Endothelial cell of umbilical vein (primary cell): ENCODE results near the gene POMC. TPM values are rescaled to one million over a fixed set of nuclear protein-coding genes. Genes with fewer than 3 reads are reported as not detected.

Experiments used
- BruUV-seq: library from RNA; stranded (reverse); fragments of 400-500 nt; replicated peaks from 2 replicates; lab custom pipeline; 2021; lab: Mats Ljungman, UMichigan
- CTCF ChIA-PET: fragments of 300-600, 350-600 bp; sonication (Branson Sonifier 250); formaldehyde crosslinking; loops from one replicate; lab custom pipeline; 2021; ENCODE audit warnings: antibody characterized with exemption, inconsistent platforms; lab: Charles Lee
- POLR2A ChIA-PET: fragments of 300-600, 350-600 bp; sonication (Branson Sonifier 250); formaldehyde crosslinking; loops from one replicate; lab custom pipeline; 2021; ENCODE audit warnings: antibody characterized with exemption, inconsistent platforms; lab: Charles Lee
- DNase-seq: peaks from one replicate; pipeline ENCODE4 v3.0.0-alpha.2; 2011; ENCODE audit warnings: low read depth, low spot score
- FAIRE-seq: peaks from 2 replicates; lab custom pipeline; 2011; peaks lifted over from hg19 to GRCh38; lab: Jason Lieb, UNC
- H2AFZ ChIP-seq: 2 replicates; pipeline ENCODE4 v1.6.0; 2012; ENCODE audit warnings: low read depth, low read length, control low read depth, inconsistent platforms
- H3K27ac ChIP-seq: 2 replicates; pipeline ENCODE4 v1.5.1; 2011; ENCODE audit warnings: low read depth, mild to moderate bottlenecking, control low read depth, low read length, moderate library complexity; ENCODE audit not compliant: insufficient read depth
- H3K27me3 ChIP-seq, 2 experiments: 2 replicates each; pipeline versions ENCODE4 v1.6.0 to v1.6.1; 2011; ENCODE audit warnings: low read length in 2 of 2, mixed read lengths in 1 of 2; ENCODE audit not compliant: control insufficient read depth in 2 of 2, insufficient read depth in 2 of 2
- H3K36me3 ChIP-seq, 2 experiments: 2 replicates in 1 of 2; 3 replicates in 1 of 2; pipeline ENCODE4 v1.5.1; 2011; ENCODE audit warnings: low read length in 2 of 2, mild to moderate bottlenecking in 1 of 2, moderate library complexity in 1 of 2; ENCODE audit not compliant: control insufficient read depth in 2 of 2, insufficient read depth in 2 of 2; ENCODE audit errors: extremely low read depth in 1 of 2
- H3K4me1 ChIP-seq: 3 replicates; pipeline ENCODE4 v1.5.1; 2011; ENCODE audit warnings: mild to moderate bottlenecking, low read length; ENCODE audit not compliant: control insufficient read depth, insufficient read depth; ENCODE audit errors: extremely low read depth
- H3K4me2 ChIP-seq: 2 replicates; pipeline ENCODE4 v1.6.1; 2011; ENCODE audit warnings: low read length, control low read depth, mixed read lengths; ENCODE audit not compliant: insufficient read depth
- H3K4me3 ChIP-seq, 3 experiments: fragments of 200-600 bp in 1 of 3; sonication (generic), shearing (Covaris generic) in 1 of 3; replicated peaks in 1 of 3; 2 replicates each; pipeline ENCODE4 v1.5.1; 2011 to 2016; ENCODE audit warnings: control low read depth in 3 of 3, low read length in 3 of 3, mild to moderate bottlenecking in 2 of 3, inconsistent platforms in 1 of 3, low read depth in 1 of 3, moderate library complexity in 1 of 3; ENCODE audit not compliant: insufficient read depth in 1 of 3
- H3K79me2 ChIP-seq: 2 replicates; pipeline ENCODE4 v1.6.0; 2012; ENCODE audit warnings: low read length, inconsistent platforms; ENCODE audit not compliant: control insufficient read depth, insufficient read depth
- H3K9ac ChIP-seq: replicated peaks from 2 replicates; pipeline ENCODE3; 2011; ENCODE audit warnings: low read length, control low read depth; ENCODE audit not compliant: insufficient read depth; ENCODE audit errors: extremely low read depth
- H3K9me1 ChIP-seq: replicated peaks from 3 replicates; pipeline ENCODE4 v1.6.0; 2011; ENCODE audit warnings: mild to moderate bottlenecking, low read length; ENCODE audit not compliant: control insufficient read depth, insufficient read depth; ENCODE audit errors: extremely low read depth
- H3K9me3 ChIP-seq: replicated peaks from 2 replicates; pipeline ENCODE4 v1.5.1; 2012; ENCODE audit warnings: low read length, inconsistent platforms; ENCODE audit not compliant: control insufficient read depth, insufficient read depth
- H4K20me1 ChIP-seq: replicated peaks from 2 replicates; pipeline ENCODE3; 2011; ENCODE audit warnings: mild to moderate bottlenecking, low read length; ENCODE audit not compliant: control insufficient read depth, insufficient read depth; ENCODE audit errors: extremely low read depth
- EZH2 ChIP-seq: IDR thresholded peaks from 2 replicates; pipeline ENCODE4 v1.6.1; 2012; ENCODE audit warnings: borderline replicate concordance, low read depth, mild to moderate bottlenecking, moderate library complexity, low read length, inconsistent platforms; ENCODE audit not compliant: severe bottlenecking
- FOS ChIP-seq: IDR thresholded peaks from 2 replicates; pipeline ENCODE4 v1.6.1; 2011; ENCODE audit warnings: mild to moderate bottlenecking, low read length, moderate library complexity, borderline replicate concordance; ENCODE audit not compliant: insufficient read depth
- GATA2 ChIP-seq: IDR thresholded peaks from 2 replicates; pipeline ENCODE4 v1.7.0; 2011; ENCODE audit warnings: low read depth, mild to moderate bottlenecking, moderate library complexity, mixed read lengths, low read length; ENCODE audit not compliant: insufficient read length, insufficient read depth
- JUN ChIP-seq: IDR thresholded peaks from 2 replicates; pipeline ENCODE4 v1.6.1; 2011; ENCODE audit warnings: borderline replicate concordance, low read depth; ENCODE audit not compliant: insufficient read length, insufficient read depth
- MYC ChIP-seq: IDR thresholded peaks from one replicate; pipeline ENCODE4 v1.6.1; 2011; ENCODE audit warnings: mild to moderate bottlenecking, low read depth, low read length
- POLR2A ChIP-seq: IDR thresholded peaks from 2 replicates; pipeline ENCODE4 v1.6.1; 2012; ENCODE audit warnings: low read depth, mild to moderate bottlenecking, control low read depth, low read length
- POLR2AphosphoS5 ChIP-seq: IDR thresholded peaks from 2 replicates; pipeline ENCODE4 v1.6.1; 2012; ENCODE audit warnings: low read depth, mild to moderate bottlenecking, control low read depth, low read length, moderate library complexity; ENCODE audit not compliant: insufficient read depth
- dilution Hi-C: fragments of 300-500 bp; cut with MboI; formaldehyde crosslinking; loops from one replicate; pipeline ENCODE4 v1.15.0; 2019; ENCODE audit warnings: low sequenced_read_pairs; ENCODE audit not compliant: extremely low pct_ligation_motif_present
- intact Hi-C: fragments of 100-400 bp; cut with micrococcal nuclease; formaldehyde crosslinking; loops from one replicate; pipeline ENCODE4 v1.10.0; 2022
- polyA plus RNA-seq, 4 experiments: library from polyadenylated mRNA; depleted of rRNA in 3 of 4; stranded (reverse) in 3 of 4; unstranded in 1 of 4; fragments of >200 nt; gene quantifications; 2 replicates each; pipeline versions ENCODE4 v1.2.1 to v1.2.3, GENCODE V29; 2011 to 2012; ENCODE audit warnings: missing spikeins in 1 of 4
- total RNA-seq: library from RNA; stranded (reverse); gene quantifications from 2 replicates; pipeline ENCODE4 v1.2.3, GENCODE V29; 2021
- TF ChIP-seq, protein P1 (sequence below): IDR thresholded peaks from 2 replicates; pipeline ENCODE4 v1.6.1; 2011; ENCODE audit not compliant: insufficient read depth, insufficient read length
- TF ChIP-seq, protein P2 (sequence below), 2 donors: IDR thresholded peaks; 1 replicate in 1 of 2; 2 replicates in 1 of 2; pipeline ENCODE4 v1.5.1; 2011; ENCODE audit warnings: low read length in 2 of 2, mild to moderate bottlenecking in 2 of 2, moderate library complexity in 2 of 2, control low read depth in 1 of 2, inconsistent platforms in 1 of 2, low read depth in 1 of 2; ENCODE audit not compliant: insufficient read depth in 1 of 2; ENCODE audit errors: extremely low read depth in 1 of 2

Gene POMC
- total and polyA plus RNA-seq, 2 donors (not counting 3 experiments of a cell fraction or from before 2014, with no cell fraction given) = 2.4 to 2.7 TPM

DNA sequence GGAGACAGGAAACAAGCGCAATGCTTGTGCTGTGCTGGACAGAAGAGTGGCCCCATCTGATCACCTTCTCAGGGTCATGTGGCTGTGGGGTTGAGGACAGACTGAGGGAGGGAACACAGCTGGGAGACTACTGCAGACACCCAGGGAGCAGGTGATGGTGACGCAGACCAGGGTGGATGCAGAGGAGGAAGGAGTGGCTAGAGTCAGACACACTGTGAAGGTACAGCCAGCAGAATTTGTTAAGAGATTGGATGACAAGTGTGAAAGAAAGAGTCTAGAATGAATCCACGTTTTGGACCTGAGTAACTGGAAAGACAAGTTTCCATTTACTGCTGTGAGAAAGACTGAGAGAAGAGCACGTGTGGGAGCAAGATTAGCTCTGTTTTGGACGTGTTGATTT is 15.9 kb upstream of the POMC start:
- ChIA-PET POLR2A (no interaction called here), CTCF (interaction anchor here (0.6 to 1.1 kb wide), 2 partner anchors 12 to 18 kb away, joined by 3 to 6 read pairs; no protein-coding TSS in a partner anchor)
- intact Hi-C loops (no loop called here), dilution Hi-C loops (no loop called here)
- peaks cover 3 to 4% of the 10 kb centered on the region in 2 experiments for H3K27me3 ChIP-seq
- H3K27ac ChIP-seq = no peak overlapping the region
- no peak overlapping the region for H3K9ac ChIP-seq
- no peaks in the 10 kb centered on the region for H4K20me1 ChIP-seq
- no peaks in the 10 kb centered on the region for H3K9me3 ChIP-seq
- no peaks in the 10 kb centered on the region for H3K9me1 ChIP-seq
- BruUV-seq = no TSS peak
- no peak overlapping the region for H3K4me2 ChIP-seq
- FAIRE-seq (no peak), DNase-seq (no peak)
- H2AFZ ChIP-seq = no peak overlapping the region
- no peaks in the 10 kb centered on the region for H3K79me2 ChIP-seq
- TF ChIP-seq FOS (no peak), JUN (no peak), MYC (no peak)
- TF ChIP-seq, protein P1, sequence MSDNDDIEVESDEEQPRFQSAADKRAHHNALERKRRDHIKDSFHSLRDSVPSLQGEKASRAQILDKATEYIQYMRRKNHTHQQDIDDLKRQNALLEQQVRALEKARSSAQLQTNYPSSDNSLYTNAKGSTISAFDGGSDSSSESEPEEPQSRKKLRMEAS = no peak
- no peaks in the 10 kb centered on the region for H3K4me1 ChIP-seq
- H3K36me3 ChIP-seq = no peaks in the 10 kb centered on the region
- no peak overlapping the region for H3K4me3 ChIP-seq

DNA sequence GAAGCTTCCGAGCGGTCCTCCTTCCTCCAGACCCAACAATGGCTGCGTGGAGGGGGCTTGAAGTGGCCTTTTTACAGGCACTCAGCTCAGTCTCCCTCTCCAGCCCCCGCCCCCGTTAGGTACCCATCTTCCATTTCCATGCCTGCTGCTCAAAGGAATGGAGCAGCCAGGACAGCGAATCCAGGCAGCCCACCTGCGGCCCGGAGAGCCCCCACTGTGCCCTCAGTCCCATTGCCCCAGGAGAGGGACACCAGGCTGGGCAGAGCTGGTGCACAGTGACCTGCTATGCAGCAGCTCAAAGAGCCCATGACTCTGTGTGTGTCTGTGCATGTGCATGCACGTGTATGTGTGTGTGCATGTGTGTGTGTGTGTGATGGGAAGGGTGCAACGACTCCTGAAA is 10.6 kb upstream of the POMC start:
- Histone ChIP-seq H4K20me1 (no peaks in the 10 kb centered on the region), H3K9ac (no peak overlapping the region), H3K36me3 (no peaks in the 10 kb centered on the region), H3K27me3 (peaks cover 2 to 14% of the 10 kb centered on the region in 2 experiments), H2AFZ (no peak overlapping the region), H3K4me1 (no peaks in the 10 kb centered on the region), H3K9me1 (no peaks in the 10 kb centered on the region), H3K9me3 (no peaks in the 10 kb centered on the region), H3K4me3 (no peak overlapping the region), H3K4me2 (no peak overlapping the region), H3K27ac (no peak overlapping the region), H3K79me2 (no peaks in the 10 kb centered on the region)
- no TSS peak for BruUV-seq
- intact Hi-C loops (no loop called here), dilution Hi-C loops (no loop called here)
- no peak for TF ChIP-seq POLR2AphosphoS5
- TF ChIP-seq GATA2 = no peak
- TF ChIP-seq EZH2 = no peak
- TF ChIP-seq POLR2A = no peak
- no peak for TF ChIP-seq FOS
- no peak for TF ChIP-seq JUN
- TF ChIP-seq, protein P1 = no peak
- TF ChIP-seq, protein P2, sequence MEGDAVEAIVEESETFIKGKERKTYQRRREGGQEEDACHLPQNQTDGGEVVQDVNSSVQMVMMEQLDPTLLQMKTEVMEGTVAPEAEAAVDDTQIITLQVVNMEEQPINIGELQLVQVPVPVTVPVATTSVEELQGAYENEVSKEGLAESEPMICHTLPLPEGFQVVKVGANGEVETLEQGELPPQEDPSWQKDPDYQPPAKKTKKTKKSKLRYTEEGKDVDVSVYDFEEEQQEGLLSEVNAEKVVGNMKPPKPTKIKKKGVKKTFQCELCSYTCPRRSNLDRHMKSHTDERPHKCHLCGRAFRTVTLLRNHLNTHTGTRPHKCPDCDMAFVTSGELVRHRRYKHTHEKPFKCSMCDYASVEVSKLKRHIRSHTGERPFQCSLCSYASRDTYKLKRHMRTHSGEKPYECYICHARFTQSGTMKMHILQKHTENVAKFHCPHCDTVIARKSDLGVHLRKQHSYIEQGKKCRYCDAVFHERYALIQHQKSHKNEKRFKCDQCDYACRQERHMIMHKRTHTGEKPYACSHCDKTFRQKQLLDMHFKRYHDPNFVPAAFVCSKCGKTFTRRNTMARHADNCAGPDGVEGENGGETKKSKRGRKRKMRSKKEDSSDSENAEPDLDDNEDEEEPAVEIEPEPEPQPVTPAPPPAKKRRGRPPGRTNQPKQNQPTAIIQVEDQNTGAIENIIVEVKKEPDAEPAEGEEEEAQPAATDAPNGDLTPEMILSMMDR (IDR thresholded peaks at IDR 0.05; ENCODE audit: extremely low read depth in 1 of 2, insufficient read depth in 1 of 2, low read depth in 1 of 2, low read length in 2 of 2) = no peak
- no peak for TF ChIP-seq MYC
- ChIA-PET POLR2A (no interaction called here), CTCF (interaction anchor here (0.7 to 1.5 kb wide), 2 partner anchors 9 to 12 kb away, joined by 3 read pairs; no protein-coding TSS in a partner anchor)
- FAIRE-seq (no peak), DNase-seq (no peak)
